HCT116 (cell line): ENCODE data around the gene PPP1R3G. TPM values are rescaled to one million over a fixed set of nuclear protein-coding genes. Genes with fewer than 3 reads are reported as not detected.

Experiments
- ATAC-seq: fragments of 200-7000 bp; cut with Tn5 transposase; 2 replicates; pipeline ENCODE4 v1.9.1; 2020; ENCODE audit warnings: mild to moderate bottlenecking, moderate library complexity
- BruUV-seq: library from RNA; stranded (reverse); fragments of 400-500 nt; replicated peaks from 2 replicates; lab custom pipeline; 2021; lab: Mats Ljungman, UMichigan
- CTCF ChIA-PET: fragments of 300-600 bp; sonication (Branson Sonifier 250); formaldehyde crosslinking; loops from one replicate; lab custom pipeline; 2021; ENCODE audit warnings: antibody characterized with exemption; lab: Charles Lee
- POLR2A ChIA-PET: fragments of 300-600, 350-600 bp; sonication (Branson Sonifier 250); formaldehyde crosslinking; loops from one replicate; lab custom pipeline; 2021; ENCODE audit warnings: antibody characterized with exemption; lab: Charles Lee
- RAD21 ChIA-PET, 2 experiments: fragments of 300-600 bp; sonication (Branson Sonifier 250); formaldehyde crosslinking; loops; one replicate each; lab custom pipeline; 2023; ENCODE audit warnings: low total read pairs in 2 of 2; ENCODE audit not compliant: uncharacterized antibody in 2 of 2, unreplicated experiment in 2 of 2, low non-redundant PET in 1 of 2; lab: Charles Lee
- DNase-seq: peaks from one replicate; pipeline ENCODE4 v3.0.0-alpha.2; 2010; ENCODE audit warnings: low read depth, low spot score
- H2AFZ ChIP-seq: fragments of 200-600 bp; shearing (Covaris generic), sonication (generic); 2 replicates; pipeline ENCODE4 v1.6.1; 2017; ENCODE audit warnings: low read depth, mixed run types, mixed read lengths, antibody characterized with exemption, low read length; ENCODE audit not compliant: poor library complexity, severe bottlenecking
- H3K27ac ChIP-seq: 2 replicates; pipeline ENCODE4 v1.5.1; 2012; ENCODE audit warnings: low read depth, low read length
- H3K27me3 ChIP-seq: fragments of 200-600 bp; sonication (generic); 2 replicates; pipeline ENCODE4 v1.6.1; 2016; ENCODE audit warnings: mixed run types, low read length, mixed read lengths; ENCODE audit not compliant: insufficient read depth
- H3K36me3 ChIP-seq, 2 experiments: fragments of 200-500 bp in 1 of 2; fragments of 200-600 bp in 1 of 2; sonication (Bioruptor generic) in 1 of 2; sonication (generic) in 1 of 2; 2 replicates each; pipeline versions ENCODE4 v1.5.1 to v1.6.1; 2014 to 2016; ENCODE audit warnings: low read length in 2 of 2, inconsistent platforms in 1 of 2, mixed read lengths in 1 of 2, mixed run types in 1 of 2; ENCODE audit not compliant: insufficient read depth in 2 of 2, control insufficient read depth in 1 of 2
- H3K4me1 ChIP-seq, 2 experiments: fragments of 200-600 bp in 1 of 2; sonication (generic) in 1 of 2; 2 replicates each; pipeline versions ENCODE4 v1.5.1 to v1.6.1; 2012 to 2017; ENCODE audit warnings: low read length in 2 of 2, inconsistent platforms in 1 of 2, mild to moderate bottlenecking in 1 of 2, mixed read lengths in 1 of 2, mixed run types in 1 of 2, moderate library complexity in 1 of 2; ENCODE audit not compliant: insufficient read depth in 2 of 2, control insufficient read depth in 1 of 2
- H3K4me2 ChIP-seq: fragments of 200-600 bp; sonication (generic); 2 replicates; pipeline ENCODE4 v1.6.1; 2017; ENCODE audit warnings: mixed run types, low read length, mixed read lengths
- H3K4me3 ChIP-seq, 2 experiments: fragments of 200-600 bp in 1 of 2; sonication (generic) in 1 of 2; replicated peaks in 1 of 2; 2 replicates each; pipeline ENCODE4 v1.5.1; 2011 to 2016; ENCODE audit warnings: low read length in 2 of 2, control low read depth in 1 of 2, low read depth in 1 of 2, mild to moderate bottlenecking in 1 of 2, mixed read lengths in 1 of 2, mixed run types in 1 of 2
- H3K79me2 ChIP-seq: fragments of 200-600 bp; sonication (generic); 2 replicates; pipeline ENCODE4 v1.6.1; 2017; ENCODE audit warnings: mild to moderate bottlenecking, mixed run types, low read length, moderate library complexity, mixed read lengths; ENCODE audit not compliant: insufficient read depth
- H3K9ac ChIP-seq: fragments of 200-600 bp; sonication (generic); 2 replicates; pipeline ENCODE4 v1.6.1; 2016; ENCODE audit warnings: low read length, mixed read lengths
- H3K9me2 ChIP-seq: fragments of 200-600 bp; sonication (generic), shearing (Covaris generic); 2 replicates; pipeline ENCODE4 v1.6.1; 2017; ENCODE audit warnings: mixed run types, mild to moderate bottlenecking, moderate library complexity; ENCODE audit not compliant: insufficient read depth
- H3K9me3 ChIP-seq, 2 experiments: fragments of 200-500 bp in 1 of 2; fragments of 200-600 bp in 1 of 2; sonication (Bioruptor generic) in 1 of 2; sonication (generic) in 1 of 2; 2 replicates each; pipeline ENCODE4 v1.6.1; 2014 to 2017; ENCODE audit warnings: low read length in 2 of 2, mixed read lengths in 2 of 2, inconsistent platforms in 1 of 2, low read depth in 1 of 2, mild to moderate bottlenecking in 1 of 2, mixed run types in 1 of 2, moderate library complexity in 1 of 2; ENCODE audit not compliant: control insufficient read depth in 1 of 2, insufficient read depth in 1 of 2
- H4K20me1 ChIP-seq: fragments of 200-600 bp; sonication (generic), shearing (Covaris generic); 2 replicates; pipeline ENCODE4 v1.6.1; 2017; ENCODE audit warnings: mixed run types, mild to moderate bottlenecking, moderate library complexity; ENCODE audit not compliant: insufficient read depth
- ATF3 ChIP-seq: IDR thresholded peaks from 2 replicates; pipeline ENCODE4 v1.6.1; 2012
- CBX3 ChIP-seq: IDR thresholded peaks from 2 replicates; pipeline ENCODE4 v1.6.1; 2012; ENCODE audit warnings: low read depth
- EGR1 ChIP-seq: IDR thresholded peaks from 2 replicates; pipeline ENCODE4 v1.6.1; 2012; ENCODE audit warnings: low read depth
- ELF1 ChIP-seq: IDR thresholded peaks from 2 replicates; pipeline ENCODE4 v1.6.1; 2012; ENCODE audit warnings: low read depth, borderline replicate concordance
- EZH2 ChIP-seq: fragments of 200-600 bp; sonication (generic); IDR thresholded peaks from 2 replicates; pipeline ENCODE4 v1.6.1; 2017; ENCODE audit warnings: antibody characterized with exemption, mixed run types
- FOSL1 ChIP-seq: IDR thresholded peaks from 2 replicates; pipeline ENCODE4 v1.6.1; 2012; ENCODE audit warnings: low read depth
- JUND ChIP-seq: IDR thresholded peaks from 2 replicates; pipeline ENCODE4 v1.6.1; 2012
- MAX ChIP-seq: IDR thresholded peaks from 2 replicates; pipeline ENCODE4 v1.6.1; 2012
- POLR2A ChIP-seq: IDR thresholded peaks from 2 replicates; pipeline ENCODE4 v1.7.0; 2011; ENCODE audit warnings: borderline replicate concordance; ENCODE audit not compliant: insufficient read depth, insufficient read length; ENCODE audit errors: extremely low read depth
- POLR2AphosphoS5 ChIP-seq: IDR thresholded peaks from 2 replicates; pipeline ENCODE4 v1.6.1; 2011; ENCODE audit warnings: mild to moderate bottlenecking, low read depth, low read length, moderate library complexity
- RAD21 ChIP-seq: IDR thresholded peaks from 2 replicates; pipeline ENCODE4 v1.6.1; 2012; ENCODE audit warnings: low read depth, mild to moderate bottlenecking
- SP1 ChIP-seq: IDR thresholded peaks from 2 replicates; pipeline ENCODE4 v1.6.1; 2012; ENCODE audit warnings: low read depth
- SRF ChIP-seq: IDR thresholded peaks from 2 replicates; pipeline ENCODE4 v1.6.1; 2012; ENCODE audit warnings: low read depth
- TCF7L2 ChIP-seq: IDR thresholded peaks from 2 replicates; pipeline ENCODE4 v1.7.0; 2011; ENCODE audit warnings: borderline replicate concordance, inconsistent platforms; ENCODE audit not compliant: insufficient read depth, insufficient read length; ENCODE audit errors: extremely low read depth
- ZFX ChIP-seq: fragments of 450-650 bp; IDR thresholded peaks from 2 replicates; pipeline ENCODE4 v1.6.1; 2017
- intact Hi-C: fragments of 100-400 bp; cut with micrococcal nuclease; formaldehyde crosslinking; loops from 2 replicates; pipeline ENCODE4 v1.10.0; 2022
- total RNA-seq: library from RNA; stranded (reverse); gene quantifications from one replicate; pipeline ENCODE4 v1.2.1, GENCODE V29; 2021; ENCODE audit not compliant: unreplicated experiment
- TF ChIP-seq, protein P1 (sequence below): IDR thresholded peaks from 2 replicates; pipeline ENCODE4 v1.6.1; 2011; ENCODE audit warnings: mild to moderate bottlenecking, low read length, moderate library complexity; ENCODE audit not compliant: insufficient replicate concordance; ENCODE audit errors: extremely low read depth
- TF ChIP-seq, protein P2 (sequence below), 3 experiments: fragments of 200-600 bp in 1 of 3; sonication (generic) in 1 of 3; IDR thresholded peaks in 2 of 3; conservative IDR thresholded peaks in 1 of 3; 2 replicates each; pipeline ENCODE4 v1.5.1; 2012 to 2017; ENCODE audit warnings: low read depth in 2 of 3, low read length in 2 of 3, antibody characterized with exemption in 1 of 3, borderline replicate concordance in 1 of 3, control low read depth in 1 of 3, mild to moderate bottlenecking in 1 of 3, mixed read lengths in 1 of 3, mixed run types in 1 of 3, moderate library complexity in 1 of 3; ENCODE audit not compliant: insufficient read depth in 1 of 3

The PPP1R3G gene
- total RNA-seq, 1 experiment from 2014 or later, result 0.27 TPM

DNA sequence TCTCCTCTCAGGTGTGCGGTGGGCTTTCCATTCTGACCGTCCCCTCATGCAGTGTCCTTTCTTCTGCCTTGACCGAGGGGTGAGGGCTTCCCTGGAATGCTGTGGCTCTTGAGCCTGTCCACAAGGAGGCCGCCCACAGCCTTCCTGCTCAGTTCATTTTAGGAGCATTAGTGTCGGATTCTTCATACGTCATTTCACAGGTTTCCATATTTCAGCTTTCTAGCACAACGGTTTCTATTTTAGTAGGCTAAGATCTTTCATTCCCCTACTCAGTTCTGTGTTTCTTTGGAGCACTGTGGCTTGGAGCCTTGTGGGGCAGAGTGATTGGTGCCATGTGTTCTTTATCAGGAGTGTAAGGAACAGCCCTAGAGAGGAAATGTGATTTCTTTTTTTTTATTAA, 5.5 kb downstream of the PPP1R3G start:
- Histone ChIP-seq H3K27me3 (no peaks in the 10 kb centered on the region), H3K9me2 (no peaks in the 10 kb centered on the region), H3K79me2 (no peaks in the 10 kb centered on the region), H3K4me1 (no peaks in the 10 kb centered on the region), H3K9me3 (no peaks in the 10 kb centered on the region), H3K9ac (no peak overlapping the region), H4K20me1 (no peaks in the 10 kb centered on the region), H3K4me3 (no peak overlapping the region), H3K4me2 (no peak overlapping the region), H2AFZ (no peak overlapping the region), H3K27ac (no peak overlapping the region), H3K36me3 (no peaks in the 10 kb centered on the region)
- intact Hi-C loops, result no loop called here
- no peak for ATAC-seq
- POLR2A ChIA-PET, result no interaction called here
- no peak for DNase-seq
- no TSS peak for BruUV-seq
- RAD21 ChIA-PET, result no interaction called here
- TF ChIP-seq FOSL1 (no peak), EGR1 (no peak), RAD21 (no peak), ELF1 (no peak), ATF3 (no peak), TCF7L2 (no peak), POLR2AphosphoS5 (no peak), SP1 (no peak), JUND (no peak), EZH2 (no peak), POLR2A (no peak), MAX (no peak), CBX3 (no peak), SRF (no peak), ZFX (no peak)
- TF ChIP-seq, protein P1, sequence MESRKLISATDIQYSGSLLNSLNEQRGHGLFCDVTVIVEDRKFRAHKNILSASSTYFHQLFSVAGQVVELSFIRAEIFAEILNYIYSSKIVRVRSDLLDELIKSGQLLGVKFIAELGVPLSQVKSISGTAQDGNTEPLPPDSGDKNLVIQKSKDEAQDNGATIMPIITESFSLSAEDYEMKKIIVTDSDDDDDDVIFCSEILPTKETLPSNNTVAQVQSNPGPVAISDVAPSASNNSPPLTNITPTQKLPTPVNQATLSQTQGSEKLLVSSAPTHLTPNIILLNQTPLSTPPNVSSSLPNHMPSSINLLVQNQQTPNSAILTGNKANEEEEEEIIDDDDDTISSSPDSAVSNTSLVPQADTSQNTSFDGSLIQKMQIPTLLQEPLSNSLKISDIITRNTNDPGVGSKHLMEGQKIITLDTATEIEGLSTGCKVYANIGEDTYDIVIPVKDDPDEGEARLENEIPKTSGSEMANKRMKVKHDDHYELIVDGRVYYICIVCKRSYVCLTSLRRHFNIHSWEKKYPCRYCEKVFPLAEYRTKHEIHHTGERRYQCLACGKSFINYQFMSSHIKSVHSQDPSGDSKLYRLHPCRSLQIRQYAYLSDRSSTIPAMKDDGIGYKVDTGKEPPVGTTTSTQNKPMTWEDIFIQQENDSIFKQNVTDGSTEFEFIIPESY, result no peak
- TF ChIP-seq, protein P2, sequence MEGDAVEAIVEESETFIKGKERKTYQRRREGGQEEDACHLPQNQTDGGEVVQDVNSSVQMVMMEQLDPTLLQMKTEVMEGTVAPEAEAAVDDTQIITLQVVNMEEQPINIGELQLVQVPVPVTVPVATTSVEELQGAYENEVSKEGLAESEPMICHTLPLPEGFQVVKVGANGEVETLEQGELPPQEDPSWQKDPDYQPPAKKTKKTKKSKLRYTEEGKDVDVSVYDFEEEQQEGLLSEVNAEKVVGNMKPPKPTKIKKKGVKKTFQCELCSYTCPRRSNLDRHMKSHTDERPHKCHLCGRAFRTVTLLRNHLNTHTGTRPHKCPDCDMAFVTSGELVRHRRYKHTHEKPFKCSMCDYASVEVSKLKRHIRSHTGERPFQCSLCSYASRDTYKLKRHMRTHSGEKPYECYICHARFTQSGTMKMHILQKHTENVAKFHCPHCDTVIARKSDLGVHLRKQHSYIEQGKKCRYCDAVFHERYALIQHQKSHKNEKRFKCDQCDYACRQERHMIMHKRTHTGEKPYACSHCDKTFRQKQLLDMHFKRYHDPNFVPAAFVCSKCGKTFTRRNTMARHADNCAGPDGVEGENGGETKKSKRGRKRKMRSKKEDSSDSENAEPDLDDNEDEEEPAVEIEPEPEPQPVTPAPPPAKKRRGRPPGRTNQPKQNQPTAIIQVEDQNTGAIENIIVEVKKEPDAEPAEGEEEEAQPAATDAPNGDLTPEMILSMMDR (IDR thresholded peaks at IDR 0.05 in 2 of 3, conservative IDR thresholded peaks at IDR 0.05 in 1 of 3; ENCODE audit: borderline replicate concordance in 1 of 3, insufficient read depth in 1 of 3, low read depth in 2 of 3, low read length in 2 of 3), result no peak
- CTCF ChIA-PET, result no interaction called here
